ENCODE data around the gene ASIC4. TPM values are rescaled to one million over a fixed set of nuclear protein-coding genes. Genes with fewer than 3 reads are reported as not detected.
A peak's percentile ranks its signal among the peaks of the same experiment; 100 is the strongest.

ASIC4 gene
- total RNA-seq, 1 donor from 2014 or later = 0.15 TPM

DNA sequence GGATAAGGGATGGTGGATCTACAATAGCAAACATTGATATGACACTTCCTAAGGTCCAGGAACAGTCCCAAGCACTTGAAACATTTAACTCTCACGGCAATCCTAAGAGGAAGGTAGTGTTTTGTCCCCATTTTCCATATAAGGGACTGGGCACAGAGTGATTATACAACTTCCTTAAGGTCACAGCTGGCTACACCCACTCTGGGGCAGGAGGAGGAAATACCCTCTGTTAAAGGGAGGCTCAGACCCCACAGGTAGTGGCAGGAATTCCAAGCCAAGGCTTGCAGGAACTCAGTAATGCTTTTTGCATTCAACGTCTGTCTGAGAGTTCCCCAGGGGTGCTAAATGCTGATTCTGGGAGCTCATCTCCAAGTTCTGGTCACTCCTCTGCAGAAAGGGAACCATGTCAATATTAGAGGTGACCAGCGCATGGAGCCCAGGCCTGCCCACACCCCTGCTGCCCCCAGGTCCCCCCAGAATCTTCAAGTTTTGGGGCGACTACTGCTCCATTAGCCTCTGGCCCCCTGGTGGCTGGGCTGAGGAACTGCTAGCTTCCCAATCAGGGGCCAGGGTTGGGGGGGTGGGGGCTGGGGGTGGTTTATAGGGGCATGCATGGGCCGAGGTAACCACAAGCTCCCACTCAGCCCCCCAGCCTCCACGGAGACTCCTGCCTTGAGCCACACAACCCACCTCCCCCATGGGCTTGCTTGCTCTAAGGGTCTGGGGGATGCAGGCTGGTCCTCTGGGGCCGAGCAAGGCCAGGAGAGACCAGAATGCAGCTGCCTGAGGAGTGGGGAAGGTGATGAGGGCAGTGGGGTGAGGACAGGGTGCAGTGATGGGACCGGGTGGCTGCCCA is 46.0 kb downstream of the ASIC4 start:
- no peak overlapping the region for H3K27ac Mint-ChIP-seq (ENCODE audit: unreplicated experiment)
- TF ChIP-seq CTCF (IDR thresholded peaks at IDR 0.05) = peak; percentile 84
- H3K36me3 Mint-ChIP-seq (ENCODE audit: low read depth) = peaks cover 17% of the 10 kb centered on the region
- H3K4me1 Mint-ChIP-seq (ENCODE audit: low read depth) = peaks cover 13% of the 10 kb centered on the region
- H3K4me3 Mint-ChIP-seq (ENCODE audit: unreplicated experiment) = no peak overlapping the region
- no peaks in the 10 kb centered on the region for H3K27me3 Mint-ChIP-seq (ENCODE audit: low read depth)
- no peak for DNase-seq (ENCODE audit: low spot score)
- H3K9me3 Mint-ChIP-seq (ENCODE audit: low read depth) = no peaks in the 10 kb centered on the region

DNA sequence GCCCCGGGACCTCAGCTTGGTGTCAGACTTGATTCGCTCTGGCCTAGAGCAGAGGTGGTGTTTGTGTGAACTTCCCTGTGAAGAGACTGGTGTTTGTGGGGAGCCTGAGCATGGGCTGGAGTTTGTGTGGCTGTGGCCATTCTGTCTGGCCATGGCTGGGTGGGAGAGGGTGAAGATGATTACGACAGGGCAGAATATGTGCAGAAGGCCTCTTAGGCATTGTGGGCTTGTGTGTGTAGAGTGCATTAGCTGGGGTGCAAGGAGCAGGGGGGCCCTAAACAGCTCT is 46.6 kb downstream of the ASIC4 start:
- peak; percentile 46 for DNase-seq (ENCODE audit: low spot score)
- no peak for TF ChIP-seq CTCF (IDR thresholded peaks at IDR 0.05)
- Mint-ChIP-seq H3K27me3 (ENCODE audit: low read depth) (no peaks in the 10 kb centered on the region), H3K4me1 (ENCODE audit: low read depth) (peaks cover 13% of the 10 kb centered on the region), H3K9me3 (ENCODE audit: low read depth) (no peaks in the 10 kb centered on the region), H3K27ac (ENCODE audit: unreplicated experiment) (no peak overlapping the region), H3K4me3 (ENCODE audit: unreplicated experiment) (no peak overlapping the region), H3K36me3 (ENCODE audit: low read depth) (peaks cover 17% of the 10 kb centered on the region)

DNA sequence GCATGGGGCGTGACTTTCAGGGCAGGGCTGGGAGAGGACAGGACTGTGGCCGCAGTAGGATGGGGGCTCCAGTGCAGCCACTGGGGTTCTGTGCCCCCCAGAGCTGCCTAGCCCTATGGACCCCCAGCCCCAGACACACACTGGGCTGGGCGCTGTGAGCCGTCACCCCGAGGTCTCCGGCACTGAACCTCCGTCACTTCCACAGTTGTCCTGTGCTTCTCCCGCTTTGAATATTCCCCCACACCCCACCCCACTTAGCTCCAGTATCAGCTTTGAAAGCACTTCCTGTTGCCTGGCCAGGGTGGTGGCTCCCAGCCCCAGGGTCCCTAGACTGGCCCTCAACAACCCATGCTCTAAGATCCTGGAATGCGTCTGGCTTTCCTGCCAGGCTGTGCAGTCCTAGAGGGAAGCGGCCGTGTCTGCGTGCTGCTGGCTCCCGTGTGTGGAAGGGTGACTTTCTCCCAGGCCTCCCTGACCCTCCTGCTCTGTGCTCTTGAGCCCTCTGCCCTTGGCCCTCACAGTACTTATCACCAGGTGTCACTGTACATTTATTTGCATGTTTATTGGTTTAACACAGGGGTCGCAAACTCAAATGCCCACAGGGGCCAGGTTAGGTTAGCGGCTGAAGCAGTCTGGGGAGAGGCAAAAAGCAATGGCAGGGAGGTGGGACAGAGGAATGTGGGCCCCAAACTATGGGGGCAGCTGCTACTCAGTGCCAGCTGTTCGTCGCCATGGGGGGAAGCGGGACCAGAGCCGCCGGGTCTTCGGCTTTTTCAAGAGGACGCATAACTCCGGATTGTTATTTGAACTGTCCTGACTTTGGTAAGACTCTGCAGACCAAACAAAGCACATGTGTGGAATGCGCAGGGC is 47.1 kb downstream of the ASIC4 start:
- H3K4me1 Mint-ChIP-seq (ENCODE audit: low read depth) = peaks cover 13% of the 10 kb centered on the region
- H3K9me3 Mint-ChIP-seq (ENCODE audit: low read depth) = no peaks in the 10 kb centered on the region
- peaks cover 20% of the 10 kb centered on the region for H3K36me3 Mint-ChIP-seq (ENCODE audit: low read depth)
- H3K4me3 Mint-ChIP-seq (ENCODE audit: unreplicated experiment) = no peak overlapping the region
- no peaks in the 10 kb centered on the region for H3K27me3 Mint-ChIP-seq (ENCODE audit: low read depth)
- TF ChIP-seq CTCF (IDR thresholded peaks at IDR 0.05) = no peak
- H3K27ac Mint-ChIP-seq (ENCODE audit: unreplicated experiment) = no peak overlapping the region
- no peak for DNase-seq (ENCODE audit: low spot score)

DNA sequence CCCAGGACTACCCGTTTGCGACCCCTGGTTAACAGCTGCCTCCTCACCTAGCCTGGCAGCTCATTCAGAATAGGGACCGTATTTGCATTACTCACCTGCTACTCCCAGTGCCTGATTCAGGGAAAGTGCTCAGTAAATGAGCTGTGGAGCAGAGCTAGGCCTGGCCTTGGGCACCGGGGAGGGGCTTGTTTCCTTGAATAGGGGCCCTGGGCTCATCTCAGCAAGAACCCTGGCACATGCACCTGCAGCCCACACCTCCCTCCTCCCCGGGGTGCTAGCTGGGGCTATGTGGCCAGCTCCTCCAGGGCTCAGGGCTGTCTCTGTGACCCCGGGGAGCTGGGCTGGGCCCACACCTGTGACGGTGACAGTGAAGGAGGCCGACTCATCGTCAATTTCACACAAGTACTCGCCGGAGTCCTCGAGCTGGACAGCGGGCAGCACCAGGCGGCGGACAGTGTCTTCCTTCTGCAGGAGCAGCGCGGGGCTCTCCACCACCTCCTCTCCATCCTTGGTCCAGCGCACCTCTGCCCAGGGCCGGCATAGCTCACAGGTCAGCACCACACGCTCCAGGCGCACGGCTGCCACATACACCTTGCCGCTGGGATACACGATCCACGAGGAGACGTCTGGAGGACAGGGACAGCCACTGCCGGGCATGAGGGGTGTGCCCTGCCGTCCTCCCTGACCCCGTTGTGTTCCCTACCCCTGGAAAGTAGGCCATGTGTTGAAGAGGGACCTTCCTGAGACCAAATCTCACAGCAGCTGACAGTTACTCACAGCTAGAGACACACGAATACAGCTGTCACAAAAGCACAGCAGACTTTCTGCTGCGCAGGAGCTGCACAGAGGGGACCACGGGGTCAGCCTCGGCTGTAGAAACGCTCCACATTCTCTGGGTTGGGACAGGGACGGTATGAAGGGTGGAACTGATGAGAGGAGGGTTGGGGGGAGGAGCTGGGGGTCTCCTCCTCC is 48.1 kb downstream of the ASIC4 start:
- Mint-ChIP-seq H3K27me3 (ENCODE audit: low read depth) (no peaks in the 10 kb centered on the region), H3K4me1 (ENCODE audit: low read depth) (peaks cover 13% of the 10 kb centered on the region), H3K27ac (ENCODE audit: unreplicated experiment) (peak overlapping the region; percentile 17), H3K4me3 (ENCODE audit: unreplicated experiment) (no peak overlapping the region), H3K36me3 (ENCODE audit: low read depth) (peaks cover 23% of the 10 kb centered on the region), H3K9me3 (ENCODE audit: low read depth) (no peaks in the 10 kb centered on the region)
- TF ChIP-seq CTCF (IDR thresholded peaks at IDR 0.05) = no peak
- DNase-seq (ENCODE audit: low spot score) = peak; percentile 92

Measured in chondrocyte (in vitro differentiated cells).